Measurements from ENCODE around the gene ERBB4. TPM values are rescaled to one million over a fixed set of nuclear protein-coding genes. Genes with fewer than 3 reads are reported as not detected.

ERBB4 gene
- polyA plus RNA-seq, 6 donors from 2014 or later, result not detected

- Mint-ChIP-seq H3K36me3 (no peaks in the 10 kb centered on the region), H3K9me3 (peaks cover 0 to 6% (median 0%) of the 10 kb centered on the region in 7 donors), H3K4me1 (no peaks in the 10 kb centered on the region), H3K27ac (no peak overlapping the region), H3K27me3 (no peaks in the 10 kb centered on the region), H3K4me3 (no peak overlapping the region)
- no peak for ATAC-seq (ENCODE audit: low read depth in 2 of 2)
- no peak for DNase-seq
Observed at GRCh38 chr2:211766689-211767088, 771.9 kb downstream of the ERBB4 start.

DNA sequence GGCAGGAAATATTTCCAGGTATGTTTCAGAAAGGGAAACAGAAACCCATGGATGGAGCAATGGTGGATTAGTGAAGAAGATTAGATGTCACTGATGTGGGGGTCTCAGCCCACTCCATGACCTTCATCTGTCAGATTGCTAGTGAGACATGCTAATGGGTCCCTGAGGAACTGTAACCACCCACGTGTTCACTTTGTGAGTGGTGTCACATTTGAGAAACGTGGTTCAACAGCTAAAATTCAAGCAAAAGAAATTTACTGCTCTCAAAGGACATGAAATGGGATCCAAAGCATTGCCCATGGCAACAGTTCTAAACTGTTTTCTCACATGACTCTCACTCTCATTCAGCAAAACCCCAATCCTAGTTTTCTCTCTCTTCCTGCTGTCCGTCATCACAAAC lies 776.1 kb downstream of the ERBB4 start:
- Mint-ChIP-seq H3K27ac (peak overlapping the region in 1 of 6 donors; percentile 88), H3K36me3 (no peaks in the 10 kb centered on the region), H3K27me3 (no peaks in the 10 kb centered on the region), H3K9me3 (peaks cover 0 to 4% (median 0%) of the 10 kb centered on the region in 7 donors), H3K4me3 (no peak overlapping the region), H3K4me1 (no peaks in the 10 kb centered on the region)
- DNase-seq, result no peak
- ATAC-seq (ENCODE audit: low read depth in 2 of 2), result no peak

DNA sequence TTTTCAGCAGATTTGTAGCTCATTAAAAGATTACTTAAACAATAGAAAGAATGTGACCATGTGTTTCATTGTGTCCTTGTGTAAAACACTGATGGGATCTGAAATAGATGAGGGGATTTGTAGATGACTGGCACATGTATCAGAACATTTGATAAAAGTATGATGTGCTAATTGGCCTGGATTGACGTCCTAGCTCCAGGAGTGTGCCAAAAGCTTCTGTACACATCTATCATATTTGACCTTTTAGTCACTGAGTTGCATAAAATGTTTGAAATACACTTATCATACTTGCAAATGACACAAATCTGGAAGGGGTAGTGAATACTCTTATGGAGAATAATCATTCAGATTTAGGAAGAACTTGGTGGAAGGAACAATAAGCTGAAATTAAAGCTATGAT lies 778.5 kb downstream of the ERBB4 start:
- Mint-ChIP-seq H3K4me3 (no peak overlapping the region), H3K27me3 (no peaks in the 10 kb centered on the region), H3K4me1 (no peaks in the 10 kb centered on the region), H3K27ac (no peak overlapping the region), H3K9me3 (peaks cover 0 to 4% (median 0%) of the 10 kb centered on the region in 7 donors), H3K36me3 (no peaks in the 10 kb centered on the region)
- DNase-seq (no peak), ATAC-seq (ENCODE audit: low read depth in 2 of 2) (no peak)

DNA sequence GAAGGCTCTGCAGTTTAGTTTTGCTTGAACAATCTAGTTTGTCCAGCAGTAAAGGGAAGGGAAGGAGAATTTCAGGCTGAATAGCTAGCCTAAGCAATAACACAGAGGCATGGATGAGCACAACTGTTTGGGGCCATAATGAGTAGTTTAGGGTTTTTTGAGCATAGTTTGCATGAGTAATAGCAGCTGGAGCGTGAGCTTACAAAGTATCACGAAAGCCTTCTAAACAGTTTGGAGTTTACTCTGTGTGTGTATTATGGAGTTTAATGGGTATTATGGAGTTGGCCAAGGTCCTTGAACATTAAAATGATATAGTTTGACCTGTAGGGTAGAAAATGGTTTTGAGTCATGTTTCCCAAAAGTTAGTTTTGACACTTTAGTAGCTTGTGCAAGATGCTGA lies 782.3 kb downstream of the ERBB4 start:
- Mint-ChIP-seq H3K27ac (no peak overlapping the region), H3K4me1 (no peaks in the 10 kb centered on the region), H3K4me3 (no peak overlapping the region), H3K9me3 (no peaks in the 10 kb centered on the region), H3K36me3 (no peaks in the 10 kb centered on the region), H3K27me3 (no peaks in the 10 kb centered on the region)
- ATAC-seq (ENCODE audit: low read depth in 2 of 2) (no peak), DNase-seq (no peak)

DNA sequence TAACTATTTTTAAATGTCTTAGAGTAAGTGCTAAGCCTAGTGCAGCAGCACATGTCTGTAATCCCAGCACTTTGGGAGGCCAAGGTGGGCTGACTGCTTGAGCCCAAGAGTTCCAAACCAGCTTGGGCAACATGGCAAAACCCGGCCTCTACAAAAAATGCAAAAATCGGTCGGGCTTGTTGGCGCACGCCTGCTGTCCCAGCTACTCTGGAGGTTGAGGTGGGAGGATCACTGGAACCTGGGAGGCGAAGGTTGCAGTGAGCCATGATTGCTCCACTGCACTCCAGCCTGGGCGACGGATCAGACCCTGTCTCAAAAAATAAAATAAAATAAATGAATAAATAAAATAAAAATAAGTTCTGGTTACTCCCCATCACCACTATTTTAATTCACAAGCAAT lies 783.4 kb downstream of the ERBB4 start:
- ATAC-seq (ENCODE audit: low read depth in 2 of 2) (no peak), DNase-seq (no peak)
- Mint-ChIP-seq H3K4me1 (no peaks in the 10 kb centered on the region), H3K27me3 (no peaks in the 10 kb centered on the region), H3K4me3 (no peak overlapping the region), H3K9me3 (no peaks in the 10 kb centered on the region), H3K36me3 (no peaks in the 10 kb centered on the region), H3K27ac (no peak overlapping the region)

- H3K4me3 Mint-ChIP-seq, result no peak overlapping the region
- no peaks in the 10 kb centered on the region for H3K4me1 Mint-ChIP-seq
- H3K9me3 Mint-ChIP-seq, result no peaks in the 10 kb centered on the region
- ATAC-seq (ENCODE audit: low read depth in 2 of 2) (no peak), DNase-seq (no peak)
- H3K27me3 Mint-ChIP-seq, result no peaks in the 10 kb centered on the region
- no peak overlapping the region for H3K27ac Mint-ChIP-seq
- no peaks in the 10 kb centered on the region for H3K36me3 Mint-ChIP-seq
Observed at GRCh38 chr2:211751848-211752247, 786.8 kb downstream of the ERBB4 start.

DNA sequence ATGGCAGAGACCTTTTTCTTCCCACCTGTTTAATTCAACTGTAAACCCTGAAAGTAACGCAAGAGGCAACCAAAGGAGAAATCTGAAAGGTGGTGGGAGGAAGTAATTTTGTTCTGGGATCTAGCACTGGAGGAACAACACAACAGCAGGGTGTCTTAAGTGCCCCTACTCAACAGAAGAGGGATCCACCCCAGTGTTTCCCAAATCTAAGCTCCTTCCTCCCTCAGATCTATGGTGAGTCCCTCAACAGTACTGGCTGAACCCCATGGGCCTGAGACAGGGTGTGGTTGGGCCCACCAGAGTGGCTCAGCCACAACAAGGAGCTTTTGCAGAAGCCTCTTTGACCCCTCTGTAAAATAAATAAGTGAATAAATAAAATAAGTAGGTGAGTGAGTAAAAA lies 790.3 kb downstream of the ERBB4 start:
- Mint-ChIP-seq H3K4me3 (no peak overlapping the region), H3K27me3 (no peaks in the 10 kb centered on the region), H3K27ac (no peak overlapping the region), H3K4me1 (no peaks in the 10 kb centered on the region), H3K9me3 (no peaks in the 10 kb centered on the region), H3K36me3 (no peaks in the 10 kb centered on the region)
- DNase-seq (no peak), ATAC-seq (ENCODE audit: low read depth in 2 of 2) (no peak)

- H3K27ac Mint-ChIP-seq, result no peak overlapping the region
- no peaks in the 10 kb centered on the region for H3K9me3 Mint-ChIP-seq
- H3K27me3 Mint-ChIP-seq, result no peaks in the 10 kb centered on the region
- peak in 1 of 2 donors; percentile 30 for ATAC-seq (ENCODE audit: low read depth in 2 of 2)
- no peak overlapping the region for H3K4me3 Mint-ChIP-seq
- no peaks in the 10 kb centered on the region for H3K36me3 Mint-ChIP-seq
- DNase-seq, result no peak
- no peaks in the 10 kb centered on the region for H3K4me1 Mint-ChIP-seq
Observed at GRCh38 chr2:211745295-211746097, 793.1 kb downstream of the ERBB4 start.

GRCh38 chr2:211744379-211744778 lies 794.2 kb downstream of the ERBB4 start:
- no peaks in the 10 kb centered on the region for H3K27me3 Mint-ChIP-seq
- H3K9me3 Mint-ChIP-seq, result no peaks in the 10 kb centered on the region
- no peak overlapping the region for H3K4me3 Mint-ChIP-seq
- DNase-seq, result no peak
- H3K27ac Mint-ChIP-seq, result no peak overlapping the region
- H3K4me1 Mint-ChIP-seq, result no peaks in the 10 kb centered on the region
- no peak for ATAC-seq (ENCODE audit: low read depth in 2 of 2)
- no peaks in the 10 kb centered on the region for H3K36me3 Mint-ChIP-seq

DNA sequence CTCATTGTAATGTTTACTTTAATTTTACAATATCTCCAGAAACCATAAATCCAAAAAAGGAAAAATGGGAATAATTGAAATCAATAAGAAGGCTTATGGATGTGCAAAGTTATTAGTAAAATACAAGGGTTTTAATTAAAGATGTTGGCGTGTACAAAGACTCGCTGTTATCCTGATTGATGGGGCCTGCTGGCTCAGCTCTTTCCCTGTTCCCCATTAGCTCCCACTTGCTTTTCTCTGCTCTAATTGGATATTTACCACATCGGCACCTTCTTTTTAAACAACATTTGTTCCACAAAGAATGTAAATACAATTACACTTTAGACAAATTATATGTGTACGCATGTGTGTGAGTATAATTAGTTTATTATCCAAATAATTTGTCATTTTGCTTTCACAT lies 796.6 kb downstream of the ERBB4 start:
- H3K4me3 Mint-ChIP-seq, result no peak overlapping the region
- no peaks in the 10 kb centered on the region for H3K27me3 Mint-ChIP-seq
- ATAC-seq (ENCODE audit: low read depth in 2 of 2) (no peak), DNase-seq (no peak)
- no peak overlapping the region for H3K27ac Mint-ChIP-seq
- H3K9me3 Mint-ChIP-seq, result no peaks in the 10 kb centered on the region
- no peaks in the 10 kb centered on the region for H3K4me1 Mint-ChIP-seq
- H3K36me3 Mint-ChIP-seq, result no peaks in the 10 kb centered on the region

- H3K36me3 Mint-ChIP-seq, result no peaks in the 10 kb centered on the region
- H3K4me3 Mint-ChIP-seq, result no peak overlapping the region
- DNase-seq (no peak), ATAC-seq (ENCODE audit: low read depth in 2 of 2) (no peak)
- H3K9me3 Mint-ChIP-seq, result peaks cover 0 to 3% (median 0%) of the 10 kb centered on the region in 7 donors
- H3K27me3 Mint-ChIP-seq, result no peaks in the 10 kb centered on the region
- no peaks in the 10 kb centered on the region for H3K4me1 Mint-ChIP-seq
- no peak overlapping the region for H3K27ac Mint-ChIP-seq
Observed at GRCh38 chr2:211737282-211737681, 801.3 kb downstream of the ERBB4 start.

GRCh38 chr2:211730215-211730614 lies 808.4 kb downstream of the ERBB4 start:
- no peaks in the 10 kb centered on the region for H3K4me1 Mint-ChIP-seq
- H3K27me3 Mint-ChIP-seq, result no peaks in the 10 kb centered on the region
- ATAC-seq (ENCODE audit: low read depth in 2 of 2), result no peak
- H3K27ac Mint-ChIP-seq, result no peak overlapping the region
- peaks cover 0 to 2% (median 0%) of the 10 kb centered on the region in 7 donors for H3K9me3 Mint-ChIP-seq
- H3K4me3 Mint-ChIP-seq, result no peak overlapping the region
- H3K36me3 Mint-ChIP-seq, result no peaks in the 10 kb centered on the region
- DNase-seq, result no peak

DNA sequence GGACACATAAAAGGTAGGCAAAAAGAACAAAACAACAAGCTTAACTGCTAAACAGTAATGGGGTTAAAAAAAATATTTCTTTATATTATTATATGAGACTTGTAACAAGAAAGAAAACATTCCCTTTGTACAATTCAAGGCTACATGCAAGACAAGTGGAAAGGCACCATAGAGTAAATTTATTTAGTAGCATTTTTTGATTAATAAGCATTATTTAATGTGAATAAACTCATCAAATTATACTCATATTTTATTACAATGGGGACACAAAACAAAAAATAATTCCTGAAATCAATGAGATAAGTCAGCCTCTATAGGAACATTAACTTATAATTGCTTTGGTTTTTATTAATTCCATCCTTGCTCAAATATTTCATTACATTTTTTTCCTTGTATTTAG lies 809.2 kb downstream of the ERBB4 start:
- Mint-ChIP-seq H3K4me1 (no peaks in the 10 kb centered on the region), H3K27me3 (no peaks in the 10 kb centered on the region), H3K36me3 (no peaks in the 10 kb centered on the region), H3K9me3 (no peaks in the 10 kb centered on the region), H3K4me3 (no peak overlapping the region), H3K27ac (no peak overlapping the region)
- DNase-seq (no peak), ATAC-seq (ENCODE audit: low read depth in 2 of 2) (no peak)

- Mint-ChIP-seq H3K9me3 (no peaks in the 10 kb centered on the region), H3K4me1 (no peaks in the 10 kb centered on the region), H3K27ac (no peak overlapping the region), H3K36me3 (no peaks in the 10 kb centered on the region), H3K4me3 (no peak overlapping the region), H3K27me3 (no peaks in the 10 kb centered on the region)
- ATAC-seq (ENCODE audit: low read depth in 2 of 2), result no peak
- DNase-seq, result no peak
Observed at GRCh38 chr2:211724933-211725332, 813.7 kb downstream of the ERBB4 start.

DNA sequence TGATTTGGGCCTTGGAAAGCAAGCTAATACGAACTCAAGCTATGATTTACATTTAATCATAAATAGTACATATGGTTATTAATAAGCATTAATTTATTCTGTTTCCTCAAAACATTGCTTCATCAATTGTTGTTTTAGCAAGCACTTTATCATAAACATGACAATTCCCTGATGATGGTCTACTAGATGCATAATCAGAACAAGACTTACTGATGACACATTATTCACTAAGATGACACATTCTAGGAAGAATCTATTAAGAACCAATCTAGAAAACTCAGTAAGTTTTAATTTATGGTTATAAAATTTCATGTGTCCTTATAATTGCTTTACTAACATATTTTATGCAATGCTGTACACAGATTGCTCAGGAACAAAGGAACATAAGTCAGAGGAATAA lies 815.2 kb downstream of the ERBB4 start:
- Mint-ChIP-seq H3K4me3 (no peak overlapping the region), H3K36me3 (no peaks in the 10 kb centered on the region), H3K4me1 (no peaks in the 10 kb centered on the region), H3K27ac (no peak overlapping the region), H3K9me3 (no peaks in the 10 kb centered on the region), H3K27me3 (no peaks in the 10 kb centered on the region)
- ATAC-seq (ENCODE audit: low read depth in 2 of 2) (no peak), DNase-seq (no peak)

All from naive B cell (primary cell).